H54 (cell line): ENCODE results near the gene PRKCD.

Experiments used
- DNase-seq: peaks from one replicate; pipeline ENCODE4 v3.0.0; 2011; ENCODE audit warnings: low spot score, mixed read lengths; ENCODE audit not compliant: insufficient read length
- FAIRE-seq: peaks from 3 replicates; lab custom pipeline; 2011; peaks lifted over from hg19 to GRCh38; lab: Jason Lieb, UNC
- POLR2A ChIP-seq: IDR thresholded peaks from 2 replicates; pipeline ENCODE4 v1.6.1; 2011; ENCODE audit warnings: low read depth, mild to moderate bottlenecking, low read length

Gene PRKCD

GRCh38 chr3:53155760-53156159 lies 5.2 kb upstream of the PRKCD start:
- no peak for FAIRE-seq
- DNase-seq = no peak
- TF ChIP-seq POLR2A = no peak

DNA sequence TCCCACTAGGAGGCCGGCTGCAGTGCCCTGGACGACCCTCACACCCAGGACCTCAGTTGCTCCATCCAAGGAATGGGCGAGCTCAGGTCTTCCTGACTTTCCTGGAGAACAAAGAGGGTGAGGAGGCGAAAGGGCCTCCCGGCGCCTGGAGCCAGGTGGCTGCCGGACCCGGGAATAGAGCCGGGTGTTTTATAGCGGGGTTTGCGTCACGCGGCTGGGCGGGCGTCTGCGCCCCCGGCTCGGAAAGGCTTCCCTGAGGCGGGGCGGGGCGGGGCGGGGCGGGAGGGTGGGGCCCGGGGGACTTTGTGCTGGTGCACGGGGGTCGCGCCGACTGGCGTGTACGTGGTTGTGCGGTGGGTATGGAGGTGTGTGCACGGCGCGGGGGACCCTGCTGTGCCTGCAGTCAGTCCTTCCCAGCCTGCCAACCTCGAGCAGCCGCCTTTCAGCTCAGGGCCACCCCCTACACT lies 4.6 kb upstream of the PRKCD start:
- FAIRE-seq (no peak), DNase-seq (no peak)
- no peak for TF ChIP-seq POLR2A

GRCh38 chr3:53157974-53158580 lies 2.9 kb upstream of the PRKCD start:
- no peak for TF ChIP-seq POLR2A
- FAIRE-seq (no peak), DNase-seq (no peak)

GRCh38 chr3:53158765-53159155 lies 2.2 kb upstream of the PRKCD start:
- TF ChIP-seq POLR2A = no peak
- no peak for DNase-seq
- no peak for FAIRE-seq

DNA sequence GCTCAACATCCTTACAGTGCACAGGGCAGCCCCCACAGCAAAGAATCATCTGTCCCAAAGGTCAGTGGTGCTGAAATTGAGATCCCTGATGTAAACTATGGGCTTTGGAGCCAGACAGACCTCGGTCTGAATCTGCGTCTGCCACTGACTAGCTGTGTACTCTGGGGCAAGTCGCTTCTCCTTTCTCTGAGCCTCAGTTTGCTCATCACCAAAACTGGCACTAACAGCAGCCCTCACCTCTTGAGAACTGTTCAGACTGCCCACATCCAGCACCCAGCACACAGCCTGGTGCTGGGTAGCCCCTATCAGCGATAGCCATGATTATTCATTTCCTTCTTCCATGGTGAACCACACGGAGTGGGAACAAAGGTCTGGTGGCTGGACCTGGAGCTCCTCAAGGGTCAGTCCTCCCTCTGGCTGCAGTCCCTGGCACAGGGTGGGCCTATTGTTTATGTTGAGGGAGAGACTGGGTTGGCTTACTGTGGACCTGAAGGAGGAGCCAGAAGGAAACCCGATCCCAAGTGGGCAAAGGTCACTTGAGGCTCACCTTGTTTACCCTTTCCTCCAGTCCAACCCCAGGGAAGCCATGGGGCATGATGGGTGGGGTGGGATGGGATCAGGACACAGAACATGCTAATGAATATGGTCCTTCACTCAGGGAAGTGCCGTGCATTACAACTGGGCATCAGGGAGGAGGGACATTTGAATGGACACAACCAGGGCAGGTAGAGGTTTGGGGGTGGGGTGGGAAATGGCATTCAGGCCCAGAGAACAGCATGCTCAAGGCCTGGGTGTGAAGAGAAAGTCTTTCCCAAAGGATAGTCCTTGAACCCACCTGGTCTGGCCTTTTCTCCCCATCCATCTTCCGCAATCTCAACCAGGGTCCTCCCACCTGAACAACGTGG lies 1.6 kb upstream of the PRKCD start:
- DNase-seq = no peak
- no peak for TF ChIP-seq POLR2A
- no peak for FAIRE-seq

DNA sequence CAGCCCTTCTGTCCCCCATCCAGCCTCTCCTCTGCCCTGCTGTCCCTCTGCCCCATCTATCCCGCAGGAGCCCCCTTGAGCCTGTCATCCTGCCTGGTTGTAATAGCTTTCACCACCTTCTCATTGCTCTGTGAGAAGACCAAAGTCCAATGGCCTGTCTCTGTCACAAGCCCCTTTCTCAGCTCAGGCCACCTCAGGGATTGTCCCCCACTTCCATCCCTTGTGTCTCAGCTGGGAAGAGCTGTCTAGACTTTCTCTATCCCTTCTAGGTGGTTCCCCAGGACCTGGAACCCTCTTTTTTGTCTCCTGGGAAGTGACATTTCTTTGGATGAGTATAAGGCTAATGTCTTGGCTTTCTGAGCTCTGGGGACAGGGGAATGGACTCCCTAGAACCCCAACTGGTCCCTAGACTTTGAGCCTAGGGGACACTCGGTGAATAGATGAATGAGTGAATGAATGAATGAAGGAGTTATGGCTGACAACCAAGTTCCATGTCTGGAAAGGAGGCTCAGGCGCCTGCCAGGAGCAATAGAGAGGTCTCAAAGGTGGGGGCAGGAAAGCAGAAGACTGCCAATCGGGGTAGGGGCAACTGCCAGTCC lies 849 bp upstream of the PRKCD start:
- FAIRE-seq = no peak
- DNase-seq = no peak
- no peak for TF ChIP-seq POLR2A

- no peak for DNase-seq
- no peak for FAIRE-seq
- no peak for TF ChIP-seq POLR2A
These were observed 426 bp downstream of the PRKCD start for GRCh38 chr3:53161450-53161819.

GRCh38 chr3:53161820-53162671 lies 1.0 kb downstream of the PRKCD start:
- no peak for TF ChIP-seq POLR2A
- FAIRE-seq (no peak), DNase-seq (no peak)

GRCh38 chr3:53162672-53163443 lies 1.8 kb downstream of the PRKCD start:
- DNase-seq (no peak), FAIRE-seq (no peak)
- no peak for TF ChIP-seq POLR2A

GRCh38 chr3:53163444-53164387 lies 2.7 kb downstream of the PRKCD start:
- FAIRE-seq (no peak), DNase-seq (no peak)
- TF ChIP-seq POLR2A = no peak

DNA sequence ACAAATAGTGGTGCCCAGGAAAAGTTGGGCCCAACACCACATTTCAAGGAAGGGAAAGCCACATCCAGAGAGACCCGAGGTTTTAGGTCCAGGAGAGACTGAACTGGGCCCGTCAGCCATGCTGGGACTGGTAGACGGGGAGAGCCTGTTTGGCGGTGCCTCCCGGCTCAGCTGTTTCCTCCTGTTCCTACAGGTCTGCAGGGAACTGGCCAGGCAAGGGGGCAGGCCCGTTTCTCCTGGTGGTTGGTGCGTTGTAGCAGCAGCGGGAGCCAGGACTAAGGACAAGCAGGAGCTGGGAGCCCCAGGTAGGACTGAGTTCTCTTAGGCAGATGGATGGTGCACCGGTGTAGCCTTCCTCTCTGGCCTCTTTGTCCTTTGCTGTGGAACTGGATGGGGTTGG lies 3.9 kb downstream of the PRKCD start:
- no peak for TF ChIP-seq POLR2A
- no peak for DNase-seq
- no peak for FAIRE-seq

DNA sequence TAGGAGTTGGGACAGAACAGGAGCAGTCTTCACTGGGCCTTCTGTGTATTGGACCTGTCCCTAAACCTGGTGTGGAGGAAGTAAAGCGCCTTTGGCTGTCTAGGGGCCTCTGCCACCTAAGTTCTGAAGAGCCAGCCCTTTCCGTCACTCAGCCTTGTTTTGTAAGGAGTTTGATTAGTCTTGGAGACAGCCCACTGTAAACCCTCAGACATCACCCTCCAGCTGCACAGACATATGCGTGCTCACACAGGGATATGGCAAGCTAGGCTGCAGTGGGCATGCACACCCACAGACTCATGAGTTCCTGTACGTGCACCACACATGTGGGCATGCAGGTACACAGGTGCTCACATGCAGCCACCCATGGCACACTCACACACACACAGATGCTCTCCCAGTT lies 5.2 kb downstream of the PRKCD start:
- FAIRE-seq (no peak), DNase-seq (no peak)
- TF ChIP-seq POLR2A = no peak
